Mucosa of descending colon (tissue), 3 donors: Measurements from ENCODE around the gene IRF6. TPM values are rescaled to one million over a fixed set of nuclear protein-coding genes. Genes with fewer than 3 reads are reported as not detected.
A peak's percentile ranks its signal among the peaks of the same experiment; 100 is the strongest.

Experiments used
- ATAC-seq: fragments of 200-7000 bp; cut with Tn5 transposase; one replicate; pipeline ENCODE4 v1.9.1; 2020; ENCODE audit warnings: mild to moderate bottlenecking, moderate library complexity
- DNase-seq, 3 donors: peaks; one replicate each; pipeline ENCODE4 v3.0.0-alpha.2; 2020
- H3K36me3 ChIP-seq: fragments of 200-600 bp; one replicate; pipeline ENCODE4 v1.8.0; 2021; ENCODE audit warnings: low read depth, mild to moderate bottlenecking
- H3K4me1 ChIP-seq: fragments of 200-600 bp; one replicate; pipeline ENCODE4 v1.8.0; 2021; ENCODE audit warnings: low read depth, mild to moderate bottlenecking
- H3K4me3 ChIP-seq: fragments of 200-600 bp; one replicate; pipeline ENCODE4 v1.8.0; 2021; ENCODE audit warnings: mild to moderate bottlenecking
- H3K9me3 ChIP-seq: fragments of 200-600 bp; one replicate; pipeline ENCODE4 v1.8.0; 2021; ENCODE audit warnings: mild to moderate bottlenecking
- intact Hi-C, 2 donors: fragments of 100-400 bp; cut with DNase I in 1 of 2; cut with micrococcal nuclease in 1 of 2; formaldehyde crosslinking; loops; one replicate each; pipeline versions ENCODE4 v1.11.0 to v1.11.1; 2022; cut with DNase I, micrococcal nuclease
- total RNA-seq, 3 donors: library from RNA; stranded (reverse); fragmentation: NEBNext Ultra II Directional in 2 of 3; extraction: Animal tissue kit (Norgen Biotek cat#: 25700) in 2 of 3; gene quantifications; one replicate each; pipeline versions ENCODE4 v1.2.1 to v1.2.4, GENCODE V29; 2021 to 2023
- TF ChIP-seq, protein P1 (sequence below): fragments of 200-600 bp; IDR thresholded peaks from one replicate; pipeline ENCODE4 v1.8.0; 2022; ENCODE audit warnings: antibody characterized with exemption, mild to moderate bottlenecking
- donor health status: DM: no; HTN: no; CAD: no; lungs with moderate emphysema.
- donor health status: DM: no; HTN: no; CAD: no.
- donor health status: DM: no; HTN: yes; CAD: no.

The IRF6 gene
- total RNA-seq, 3 donors from 2014 or later: 42.9 to 115 (median 96.9) TPM

DNA sequence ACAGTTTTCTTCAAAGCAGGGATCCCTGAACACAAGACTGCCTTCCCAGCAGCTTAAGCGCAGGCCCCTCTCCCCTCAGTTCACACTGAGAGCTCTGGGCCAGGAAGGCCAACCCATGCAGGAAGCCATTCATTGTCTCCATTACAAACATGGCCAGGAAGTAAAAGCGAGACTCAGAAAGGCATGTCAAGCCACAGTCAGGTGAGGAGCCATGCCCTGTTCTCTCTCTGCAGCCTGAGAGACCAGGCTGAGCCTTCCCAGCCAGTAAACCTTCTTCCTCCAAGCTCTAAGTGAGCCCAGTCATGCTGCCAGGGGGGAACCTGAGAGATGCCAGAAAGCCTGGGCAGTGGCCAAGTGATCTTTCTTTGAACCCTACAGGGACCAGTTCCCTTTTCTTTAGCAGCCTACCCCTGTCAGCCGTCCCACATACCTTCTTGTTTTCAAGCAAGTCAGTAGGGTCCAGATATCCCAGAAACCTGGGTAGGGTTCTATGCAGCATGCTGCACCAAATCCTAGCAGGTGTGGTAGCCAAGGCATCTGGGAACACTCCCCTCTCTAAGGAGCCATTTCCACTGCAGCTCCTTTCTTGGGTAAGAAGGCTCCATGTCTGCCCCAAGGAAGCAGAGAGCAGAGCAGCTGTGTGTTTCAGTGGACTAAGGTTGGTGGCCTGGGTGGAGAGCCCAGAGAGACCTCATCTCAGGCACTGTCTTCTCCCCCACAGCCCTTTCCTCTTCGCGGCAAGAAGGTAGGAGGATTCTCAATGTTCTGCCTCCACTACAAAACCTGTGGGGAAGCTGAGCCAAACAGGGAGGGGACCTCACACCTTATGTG, 49.1 kb downstream of the IRF6 start:
- no peak overlapping the region for H3K4me3 ChIP-seq
- intact Hi-C loops: no loop called here
- ATAC-seq: peak; percentile 53
- H3K4me1 ChIP-seq: no peaks in the 10 kb centered on the region
- no peaks in the 10 kb centered on the region for H3K36me3 ChIP-seq
- DNase-seq: peak in 1 of 3 donors; percentile 26
- H3K9me3 ChIP-seq: no peaks in the 10 kb centered on the region
- TF ChIP-seq, protein P1, sequence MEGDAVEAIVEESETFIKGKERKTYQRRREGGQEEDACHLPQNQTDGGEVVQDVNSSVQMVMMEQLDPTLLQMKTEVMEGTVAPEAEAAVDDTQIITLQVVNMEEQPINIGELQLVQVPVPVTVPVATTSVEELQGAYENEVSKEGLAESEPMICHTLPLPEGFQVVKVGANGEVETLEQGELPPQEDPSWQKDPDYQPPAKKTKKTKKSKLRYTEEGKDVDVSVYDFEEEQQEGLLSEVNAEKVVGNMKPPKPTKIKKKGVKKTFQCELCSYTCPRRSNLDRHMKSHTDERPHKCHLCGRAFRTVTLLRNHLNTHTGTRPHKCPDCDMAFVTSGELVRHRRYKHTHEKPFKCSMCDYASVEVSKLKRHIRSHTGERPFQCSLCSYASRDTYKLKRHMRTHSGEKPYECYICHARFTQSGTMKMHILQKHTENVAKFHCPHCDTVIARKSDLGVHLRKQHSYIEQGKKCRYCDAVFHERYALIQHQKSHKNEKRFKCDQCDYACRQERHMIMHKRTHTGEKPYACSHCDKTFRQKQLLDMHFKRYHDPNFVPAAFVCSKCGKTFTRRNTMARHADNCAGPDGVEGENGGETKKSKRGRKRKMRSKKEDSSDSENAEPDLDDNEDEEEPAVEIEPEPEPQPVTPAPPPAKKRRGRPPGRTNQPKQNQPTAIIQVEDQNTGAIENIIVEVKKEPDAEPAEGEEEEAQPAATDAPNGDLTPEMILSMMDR: no peak

DNA sequence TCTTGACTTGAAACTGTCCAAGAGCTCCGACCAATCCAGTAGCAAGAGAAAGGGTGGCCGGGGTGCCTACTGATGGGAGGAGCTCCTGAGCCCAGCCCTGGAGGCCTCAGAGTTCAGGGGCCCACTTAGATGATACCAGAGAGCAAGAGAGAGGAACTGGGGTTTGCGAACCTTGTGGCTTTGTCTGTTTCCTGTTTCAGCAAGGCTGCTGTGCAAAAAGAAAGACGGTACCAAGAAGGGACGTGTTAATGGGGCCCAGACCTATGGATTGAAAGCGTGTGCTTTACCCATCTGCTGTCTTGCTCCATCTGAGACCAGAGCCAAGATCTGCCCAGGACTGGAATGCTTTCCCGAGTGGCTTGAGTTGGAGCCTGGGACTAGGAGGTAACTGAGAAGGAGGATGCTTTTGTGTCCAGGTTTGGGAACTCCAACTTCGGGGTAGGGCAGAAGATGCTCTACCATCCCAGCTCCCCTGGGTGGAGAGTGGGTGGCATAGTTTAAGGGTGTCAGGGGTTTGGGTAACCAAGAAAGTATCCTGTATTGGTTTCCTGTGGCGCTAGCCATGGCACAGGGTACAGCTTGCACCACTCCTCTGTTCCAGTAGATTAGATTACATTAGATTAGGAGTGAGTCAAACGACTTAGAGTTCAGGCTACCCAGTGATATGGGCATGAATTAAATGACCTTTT, 49.9 kb downstream of the IRF6 start, which contains the start of gene TRAF3IP3:
TSS of gene TRAF3IP3 (plus strand) at position 128 of the 689 bp plus-strand sequence. CDS start 3,987 bp downstream, outside the sequence.
- intact Hi-C loops: no loop called here
- ATAC-seq: peak; percentile 89
- DNase-seq: peak; percentile 41 to 80 (median 52)
- Histone ChIP-seq H3K4me1 (no peaks in the 10 kb centered on the region), H3K9me3 (no peaks in the 10 kb centered on the region), H3K4me3 (no peak within 1 kb of the TSS), H3K36me3 (no peaks in the 10 kb centered on the region)
- TF ChIP-seq, protein P1: no peak

DNA sequence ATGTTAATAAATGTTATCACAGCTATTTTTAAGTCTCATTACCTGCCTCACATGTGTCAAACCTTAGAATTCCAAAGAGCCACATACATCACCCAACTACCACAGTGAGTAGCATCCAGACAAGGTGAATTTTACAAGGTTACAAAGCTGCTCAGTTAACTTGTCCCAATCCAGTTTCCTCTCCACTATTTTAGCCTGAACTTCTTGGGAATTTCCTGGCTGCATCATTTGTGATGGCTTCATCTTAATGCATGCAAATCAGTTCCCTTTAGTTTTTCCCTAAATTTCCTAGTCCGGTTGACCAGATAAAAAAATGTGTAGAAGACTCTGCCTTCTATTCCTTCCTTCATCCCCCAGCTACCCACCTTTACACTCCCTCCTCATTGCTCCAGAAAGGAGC, 50.7 kb downstream of the IRF6 start:
- no peaks in the 10 kb centered on the region for H3K36me3 ChIP-seq
- H3K4me3 ChIP-seq: no peak overlapping the region
- TF ChIP-seq, protein P1: no peak
- intact Hi-C loops: no loop called here
- ATAC-seq (no peak), DNase-seq (no peak)
- no peaks in the 10 kb centered on the region for H3K9me3 ChIP-seq
- no peaks in the 10 kb centered on the region for H3K4me1 ChIP-seq

DNA sequence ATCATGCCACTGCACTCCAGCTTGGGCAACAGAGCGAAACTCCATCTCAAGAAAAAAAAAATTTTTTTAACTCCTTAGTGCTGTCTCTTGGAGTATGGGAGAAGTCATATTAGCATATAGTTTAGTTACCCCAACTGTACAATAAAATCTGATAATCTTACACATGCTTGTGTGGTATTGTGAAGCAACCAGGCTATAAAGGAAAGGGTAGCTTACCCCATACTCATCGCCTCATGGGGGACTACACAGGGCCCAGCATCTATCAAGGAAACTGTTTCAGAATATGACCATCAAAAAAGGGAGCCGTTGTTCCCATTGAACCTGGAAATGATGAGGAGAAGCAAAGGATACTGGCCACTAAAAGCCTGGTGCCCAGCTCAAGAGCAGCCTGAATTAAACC, 53.1 kb downstream of the IRF6 start:
- TF ChIP-seq, protein P1: no peak
- Histone ChIP-seq H3K9me3 (no peaks in the 10 kb centered on the region), H3K4me3 (no peak overlapping the region), H3K4me1 (no peaks in the 10 kb centered on the region), H3K36me3 (no peaks in the 10 kb centered on the region)
- ATAC-seq (no peak), DNase-seq (no peak)
- intact Hi-C loops: no loop called here

DNA sequence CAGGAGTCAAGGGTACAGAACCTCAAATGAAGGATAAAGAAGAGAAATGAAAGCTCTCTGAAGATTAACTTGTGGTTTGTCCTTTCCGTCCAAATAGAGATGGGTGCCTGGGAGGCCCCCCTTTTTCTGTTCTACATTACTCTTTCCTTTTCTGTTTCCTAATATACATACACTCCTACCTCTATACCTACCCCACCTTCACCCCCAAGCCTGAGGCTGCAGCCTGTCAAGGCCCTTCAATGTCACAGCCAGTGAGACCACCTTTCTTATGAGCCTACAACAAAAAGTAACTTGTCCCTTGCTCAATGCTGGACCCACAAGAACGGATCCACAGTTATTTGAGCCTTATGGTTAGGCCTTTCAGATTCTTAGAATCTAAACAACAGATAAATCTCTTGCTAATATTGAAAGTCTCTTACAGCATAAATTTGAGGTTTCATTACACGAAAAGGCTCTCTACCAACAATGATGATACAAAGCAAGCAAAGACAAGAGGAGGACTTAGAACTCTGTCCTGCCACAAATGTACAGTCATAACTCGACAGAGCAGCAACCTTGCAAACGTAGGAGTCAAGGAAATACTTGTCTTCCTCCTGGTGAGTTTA, 54.2 kb downstream of the IRF6 start:
- Histone ChIP-seq H3K4me1 (no peaks in the 10 kb centered on the region), H3K9me3 (no peaks in the 10 kb centered on the region), H3K36me3 (no peaks in the 10 kb centered on the region), H3K4me3 (no peak overlapping the region)
- ATAC-seq: no peak
- TF ChIP-seq, protein P1: no peak
- no peak for DNase-seq
- intact Hi-C loops: no loop called here
